NB4 (cell line): ENCODE results near the gene BMAL2.

ENCODE experiments used
- DNase-seq: peaks from one replicate; pipeline ENCODE4 v3.0.0; 2010; ENCODE audit warnings: low read depth
- H3K4me3 ChIP-seq: one replicate; pipeline ENCODE4 v1.5.1; 2011; ENCODE audit warnings: mild to moderate bottlenecking, low read depth, low read length, moderate library complexity
- MAX ChIP-seq: IDR thresholded peaks from 2 replicates; pipeline ENCODE4 v1.6.1; 2011; ENCODE audit warnings: low read depth, low read length
- MYC ChIP-seq: IDR thresholded peaks from 2 replicates; pipeline ENCODE4 v1.6.1; 2011; ENCODE audit warnings: low read depth, low read length
- POLR2A ChIP-seq: IDR thresholded peaks from 2 replicates; pipeline ENCODE4 v1.6.1; 2011; ENCODE audit warnings: mild to moderate bottlenecking; ENCODE audit not compliant: insufficient read length; ENCODE audit errors: extremely low read depth
- TF ChIP-seq, protein P1 (sequence below): IDR thresholded peaks from one replicate; pipeline ENCODE4 v1.5.1; 2012; ENCODE audit warnings: low read depth, low read length

BMAL2 gene

GRCh38 chr12:27335364-27336281, 3.0 kb downstream of the BMAL2 start:
- H3K4me3 ChIP-seq, result no peak overlapping the region
- DNase-seq, result no peak
- TF ChIP-seq MAX (no peak), MYC (no peak), POLR2A (no peak)
- TF ChIP-seq, protein P1, sequence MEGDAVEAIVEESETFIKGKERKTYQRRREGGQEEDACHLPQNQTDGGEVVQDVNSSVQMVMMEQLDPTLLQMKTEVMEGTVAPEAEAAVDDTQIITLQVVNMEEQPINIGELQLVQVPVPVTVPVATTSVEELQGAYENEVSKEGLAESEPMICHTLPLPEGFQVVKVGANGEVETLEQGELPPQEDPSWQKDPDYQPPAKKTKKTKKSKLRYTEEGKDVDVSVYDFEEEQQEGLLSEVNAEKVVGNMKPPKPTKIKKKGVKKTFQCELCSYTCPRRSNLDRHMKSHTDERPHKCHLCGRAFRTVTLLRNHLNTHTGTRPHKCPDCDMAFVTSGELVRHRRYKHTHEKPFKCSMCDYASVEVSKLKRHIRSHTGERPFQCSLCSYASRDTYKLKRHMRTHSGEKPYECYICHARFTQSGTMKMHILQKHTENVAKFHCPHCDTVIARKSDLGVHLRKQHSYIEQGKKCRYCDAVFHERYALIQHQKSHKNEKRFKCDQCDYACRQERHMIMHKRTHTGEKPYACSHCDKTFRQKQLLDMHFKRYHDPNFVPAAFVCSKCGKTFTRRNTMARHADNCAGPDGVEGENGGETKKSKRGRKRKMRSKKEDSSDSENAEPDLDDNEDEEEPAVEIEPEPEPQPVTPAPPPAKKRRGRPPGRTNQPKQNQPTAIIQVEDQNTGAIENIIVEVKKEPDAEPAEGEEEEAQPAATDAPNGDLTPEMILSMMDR, result no peak

GRCh38 chr12:27336282-27336653, 3.6 kb downstream of the BMAL2 start:
- H3K4me3 ChIP-seq, result no peak overlapping the region
- DNase-seq, result no peak
- TF ChIP-seq MYC (no peak), MAX (no peak), POLR2A (no peak)
- TF ChIP-seq, protein P1, result no peak

DNA sequence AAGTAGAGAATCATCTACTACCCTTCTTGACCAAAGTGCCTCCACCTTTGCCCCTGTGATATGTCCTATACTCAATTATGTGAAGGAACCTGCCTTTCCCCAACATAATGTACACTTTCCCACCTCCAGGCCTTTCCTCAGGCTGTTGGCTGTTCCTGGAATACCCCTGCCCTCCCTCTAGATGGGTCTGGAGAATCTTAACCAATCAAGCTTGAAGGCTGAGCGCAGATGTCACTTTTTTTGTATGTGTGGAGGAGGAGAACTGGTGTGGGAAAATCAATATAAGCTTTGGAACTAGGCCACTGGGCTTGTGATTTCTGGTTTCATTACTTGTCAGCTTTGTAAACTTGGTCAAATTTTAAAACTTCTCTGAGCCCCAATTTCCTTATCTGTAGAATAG, 4.7 kb downstream of the BMAL2 start:
- TF ChIP-seq MYC (no peak), POLR2A (no peak), MAX (no peak)
- TF ChIP-seq, protein P1, result no peak
- no peak overlapping the region for H3K4me3 ChIP-seq
- DNase-seq, result no peak

DNA sequence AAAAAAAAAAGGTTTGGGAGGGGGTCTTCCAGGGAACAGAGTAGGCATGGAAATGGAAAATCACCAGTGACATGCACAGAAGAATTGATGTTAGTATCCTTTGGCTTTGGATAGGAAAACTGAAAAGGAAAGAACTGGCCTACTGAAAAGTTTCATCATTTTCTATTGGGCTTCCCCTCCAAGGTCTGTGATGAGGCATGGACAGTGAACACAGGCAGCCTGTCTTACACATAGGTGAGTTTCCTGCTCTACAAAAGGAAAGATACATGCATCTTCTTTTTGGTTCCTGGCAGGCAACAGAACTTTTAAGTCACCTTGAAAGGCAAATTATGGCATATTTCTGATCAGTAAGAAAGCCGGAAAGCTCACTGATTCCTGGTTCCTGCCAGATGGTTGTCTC, 5.8 kb downstream of the BMAL2 start:
- no peak for DNase-seq
- no peak for TF ChIP-seq POLR2A
- TF ChIP-seq, protein P1, result no peak
- TF ChIP-seq MAX, result no peak
- TF ChIP-seq MYC, result no peak
- H3K4me3 ChIP-seq, result no peak overlapping the region

GRCh38 chr12:27340971-27341370, 8.3 kb downstream of the BMAL2 start:
- TF ChIP-seq MAX (no peak), MYC (no peak), POLR2A (no peak)
- TF ChIP-seq, protein P1, result no peak
- no peak overlapping the region for H3K4me3 ChIP-seq
- no peak for DNase-seq
